LoVo (cell line): Measurements from ENCODE around the gene CA9.

Experiments used
- DNase-seq: peaks from one replicate; pipeline ENCODE4 v3.0.0-alpha.2; 2016; ENCODE audit warnings: low spot score

Gene CA9

GRCh38 chr9:35651956-35652828 is 21.5 kb upstream of the CA9 start:
- DNase-seq, result no peak

GRCh38 chr9:35652829-35653209 is 20.9 kb upstream of the CA9 start:
- no peak for DNase-seq

GRCh38 chr9:35653611-35654010 is 20.1 kb upstream of the CA9 start:
- DNase-seq, result no peak

GRCh38 chr9:35656348-35656747 is 17.4 kb upstream of the CA9 start:
- DNase-seq, result no peak

GRCh38 chr9:35656831-35657545 is 16.7 kb upstream of the CA9 start:
- DNase-seq, result no peak

- DNase-seq, result peak; percentile 98
These were observed 16.1 kb upstream of the CA9 start, which contains the start of gene RMRP for GRCh38 chr9:35657546-35658136. RMRP (minus strand) TSS chr9:35658019.

- peak; percentile 87 for DNase-seq
These were observed 15.4 kb upstream of the CA9 start, which contains the start of gene CCDC107 for GRCh38 chr9:35658137-35658967. CCDC107 (plus strand) TSS chr9:35658292; CDS start chr9:35658380, 88 bp downstream.

GRCh38 chr9:35658968-35659220 is 14.8 kb upstream of the CA9 start:
- DNase-seq, result no peak

- DNase-seq, result no peak
These were observed 14.4 kb upstream of the CA9 start for GRCh38 chr9:35659340-35659739.

GRCh38 chr9:35660966-35661415 is 12.7 kb upstream of the CA9 start:
- DNase-seq, result no peak

GRCh38 chr9:35661756-35662350 is 11.9 kb upstream of the CA9 start:
- DNase-seq, result no peak

GRCh38 chr9:35662437-35662836 is 11.3 kb upstream of the CA9 start:
- DNase-seq, result no peak

GRCh38 chr9:35664531-35665470 is 8.9 kb upstream of the CA9 start, which contains the start of gene ARHGEF39:
ARHGEF39 (minus strand) TSS chr9:35665195; CDS start chr9:35665169, 26 bp downstream.
- DNase-seq, result peak; percentile 89

GRCh38 chr9:35665471-35665818 is 8.3 kb upstream of the CA9 start:
- no peak for DNase-seq

- no peak for DNase-seq
These were observed 7.7 kb upstream of the CA9 start for GRCh38 chr9:35666045-35666444.

- DNase-seq, result no peak
These were observed 7.2 kb upstream of the CA9 start for GRCh38 chr9:35666549-35666948.

GRCh38 chr9:35667939-35668338 is 5.8 kb upstream of the CA9 start:
- no peak for DNase-seq

- DNase-seq, result peak; percentile 90
These were observed 4.2 kb upstream of the CA9 start for GRCh38 chr9:35669331-35670145.

GRCh38 chr9:35674025-35674361 is 265 bp downstream of the CA9 start:
- DNase-seq, result no peak

- no peak for DNase-seq
These were observed 1.5 kb downstream of the CA9 start for GRCh38 chr9:35675204-35675603.
